GM21717 (cell line): ENCODE data around the gene NT5M.

Experiments used
- ATAC-seq: cut with Tn5 transposase; IDR thresholded peaks from one replicate; pipeline ENCODE4 v1.9.1; 2021; ENCODE audit warnings: mild to moderate bottlenecking, moderate library complexity; ENCODE audit not compliant: unreplicated experiment

Gene NT5M

GRCh38 chr17:17387498-17388362, 84.6 kb downstream of the NT5M start:
- no peak for ATAC-seq

- ATAC-seq: no peak
Observed at GRCh38 chr17:17388657-17389496, 85.7 kb downstream of the NT5M start.

- no peak for ATAC-seq
Observed at GRCh38 chr17:17391668-17392370, 88.6 kb downstream of the NT5M start.

GRCh38 chr17:17393976-17394375, 90.8 kb downstream of the NT5M start:
- no peak for ATAC-seq

GRCh38 chr17:17394494-17394893, 91.3 kb downstream of the NT5M start:
- no peak for ATAC-seq

GRCh38 chr17:17395246-17395802, 92.2 kb downstream of the NT5M start:
- no peak for ATAC-seq

- ATAC-seq: no peak
Observed at GRCh38 chr17:17395885-17396284, 92.7 kb downstream of the NT5M start.
